Keratinocyte (primary cell): ENCODE results near the gene KDM1B.

Source experiments
- EZH2 ChIP-seq: IDR thresholded peaks from one replicate; pipeline ENCODE4 v1.6.1; 2012; ENCODE audit warnings: inconsistent platforms, mild to moderate bottlenecking, low read length, moderate library complexity
- TF ChIP-seq, protein P1 (sequence below), 3 experiments: IDR thresholded peaks in 1 of 3; conservative IDR thresholded peaks in 1 of 3; optimal IDR thresholded peaks in 1 of 3; 2 replicates in 2 of 3; 3 replicates in 1 of 3; pipeline versions ENCODE3 to v1.5.1; 2011; ENCODE audit warnings: low read length in 3 of 3, mild to moderate bottlenecking in 3 of 3, moderate library complexity in 2 of 3, control low read depth in 1 of 3, inconsistent platforms in 1 of 3; ENCODE audit not compliant: insufficient read depth in 2 of 3; ENCODE audit errors: extremely low read depth in 1 of 3

GRCh38 chr6:18168264-18168663 is 13.0 kb downstream of the KDM1B start:
- TF ChIP-seq, protein P1, sequence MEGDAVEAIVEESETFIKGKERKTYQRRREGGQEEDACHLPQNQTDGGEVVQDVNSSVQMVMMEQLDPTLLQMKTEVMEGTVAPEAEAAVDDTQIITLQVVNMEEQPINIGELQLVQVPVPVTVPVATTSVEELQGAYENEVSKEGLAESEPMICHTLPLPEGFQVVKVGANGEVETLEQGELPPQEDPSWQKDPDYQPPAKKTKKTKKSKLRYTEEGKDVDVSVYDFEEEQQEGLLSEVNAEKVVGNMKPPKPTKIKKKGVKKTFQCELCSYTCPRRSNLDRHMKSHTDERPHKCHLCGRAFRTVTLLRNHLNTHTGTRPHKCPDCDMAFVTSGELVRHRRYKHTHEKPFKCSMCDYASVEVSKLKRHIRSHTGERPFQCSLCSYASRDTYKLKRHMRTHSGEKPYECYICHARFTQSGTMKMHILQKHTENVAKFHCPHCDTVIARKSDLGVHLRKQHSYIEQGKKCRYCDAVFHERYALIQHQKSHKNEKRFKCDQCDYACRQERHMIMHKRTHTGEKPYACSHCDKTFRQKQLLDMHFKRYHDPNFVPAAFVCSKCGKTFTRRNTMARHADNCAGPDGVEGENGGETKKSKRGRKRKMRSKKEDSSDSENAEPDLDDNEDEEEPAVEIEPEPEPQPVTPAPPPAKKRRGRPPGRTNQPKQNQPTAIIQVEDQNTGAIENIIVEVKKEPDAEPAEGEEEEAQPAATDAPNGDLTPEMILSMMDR (optimal IDR thresholded peaks at IDR 0.05 in 1 of 3, IDR thresholded peaks at IDR 0.05 in 1 of 3, conservative IDR thresholded peaks at IDR 0.05 in 1 of 3; ENCODE audit: extremely low read depth in 1 of 3, insufficient read depth in 2 of 3, low read length in 3 of 3), result no peak
- no peak for TF ChIP-seq EZH2
